GM23338 (cell line): Measurements from ENCODE around the gene HMGN4. TPM values are rescaled to one million over a fixed set of nuclear protein-coding genes. Genes with fewer than 3 reads are reported as not detected.

Experiments
- ATAC-seq: fragments of 200-7000 bp; cut with Tn5 transposase; 3 replicates; pipeline ENCODE4 v1.9.1; 2020
- DNase-seq: peaks from one replicate; pipeline ENCODE4 v3.0.0-alpha.2; 2015; ENCODE audit warnings: low spot score
- H2AFZ ChIP-seq: fragments of 200-600 bp; sonication (generic); 2 replicates; pipeline ENCODE4 v1.8.0; 2016; ENCODE audit warnings: antibody characterized with exemption, mild to moderate bottlenecking, moderate library complexity
- H3F3A ChIP-seq: fragments of 200-600 bp; sonication (generic); replicated peaks from 2 replicates; pipeline ENCODE4 v1.8.0; 2017; ENCODE audit warnings: antibody characterized with exemption, mixed run types, low read depth
- H3K27ac ChIP-seq: fragments of 200-600 bp; sonication (generic); 2 replicates; pipeline ENCODE4 v1.6.1; 2016; ENCODE audit warnings: low read depth
- H3K27me3 ChIP-seq: fragments of 200-600 bp; sonication (generic); 2 replicates; pipeline ENCODE4 v1.8.0; 2016; ENCODE audit warnings: mild to moderate bottlenecking, mixed run types, moderate library complexity; ENCODE audit not compliant: insufficient read depth
- H3K36me3 ChIP-seq: fragments of 200-600 bp; sonication (generic); 2 replicates; pipeline ENCODE4 v1.8.0; 2016; ENCODE audit warnings: mild to moderate bottlenecking; ENCODE audit not compliant: insufficient read depth
- H3K4me1 ChIP-seq: fragments of 200-600 bp; sonication (generic); 2 replicates; pipeline ENCODE4 v1.8.0; 2016; ENCODE audit warnings: mild to moderate bottlenecking, moderate library complexity; ENCODE audit not compliant: insufficient read depth
- H3K4me2 ChIP-seq: fragments of 200-600 bp; sonication (generic); 2 replicates; pipeline ENCODE4 v1.7.1; 2017; ENCODE audit warnings: mixed run types
- H3K4me3 ChIP-seq: fragments of 200-600 bp; sonication (generic); 2 replicates; pipeline ENCODE4 v1.6.1; 2016; ENCODE audit warnings: mixed run types
- H3K79me2 ChIP-seq: fragments of 200-600 bp; sonication (generic); replicated peaks from 2 replicates; pipeline ENCODE4 v1.8.0; 2017; ENCODE audit warnings: mild to moderate bottlenecking; ENCODE audit not compliant: insufficient read depth
- H3K9me2 ChIP-seq: fragments of 200-600 bp; sonication (generic); 2 replicates; pipeline ENCODE4 v1.8.0; 2017; ENCODE audit not compliant: insufficient read depth
- H4K20me1 ChIP-seq: fragments of 200-600 bp; sonication (generic); replicated peaks from 2 replicates; pipeline ENCODE4 v1.8.0; 2017; ENCODE audit warnings: mild to moderate bottlenecking; ENCODE audit not compliant: insufficient read depth
- H3K27ac Mint-ChIP-seq: 2 replicates; pipeline ENCODE4 v1.8.0; 2020; ENCODE audit warnings: inconsistent platforms, mild to moderate bottlenecking, moderate library complexity, mixed read lengths
- H3K27me3 Mint-ChIP-seq: 3 replicates; pipeline ENCODE4 v1.8.0; 2022; ENCODE audit warnings: low read depth, mild to moderate bottlenecking, moderate library complexity, mixed read lengths, inconsistent platforms; ENCODE audit not compliant: insufficient read depth, poor library complexity
- H3K36me3 Mint-ChIP-seq: 3 replicates; pipeline ENCODE4 v1.8.0; 2021; ENCODE audit warnings: low read depth, mild to moderate bottlenecking, inconsistent platforms, moderate library complexity, mixed read lengths
- H3K4me1 Mint-ChIP-seq: 3 replicates; pipeline ENCODE4 v1.8.0; 2020; ENCODE audit warnings: mild to moderate bottlenecking, inconsistent platforms, mixed read lengths
- H3K4me3 Mint-ChIP-seq: 3 replicates; pipeline ENCODE4 v1.8.0; 2021; ENCODE audit warnings: moderate library complexity, mild to moderate bottlenecking, inconsistent platforms, mixed read lengths
- H3K9me3 Mint-ChIP-seq: 3 replicates; pipeline ENCODE4 v1.8.0; 2020; ENCODE audit warnings: moderate library complexity, mild to moderate bottlenecking, inconsistent platforms, mixed read lengths
- CREB1 ChIP-seq: fragments of 250-450 bp; sonication (Bioruptor Pico); IDR thresholded peaks from 2 replicates; pipeline ENCODE4 v1.5.0; 2020; ENCODE audit warnings: low read depth, mild to moderate bottlenecking, moderate library complexity
- EZH2 ChIP-seq: fragments of 200-600 bp; sonication (generic); IDR thresholded peaks from one replicate; pipeline ENCODE4 v1.8.0; 2017; ENCODE audit warnings: antibody characterized with exemption, mild to moderate bottlenecking, low read depth; ENCODE audit not compliant: unreplicated experiment
- EZH2phosphoT487 ChIP-seq: fragments of 200-600 bp; sonication (generic); IDR thresholded peaks from one replicate; pipeline ENCODE4 v1.8.1; 2018; ENCODE audit warnings: antibody characterized with exemption; ENCODE audit not compliant: unreplicated experiment
- JUNB ChIP-seq: IDR thresholded peaks from one replicate; pipeline ENCODE4 v1.6.1; 2016; ENCODE audit warnings: antibody characterized with exemption; ENCODE audit not compliant: unreplicated experiment
- REST ChIP-seq: IDR thresholded peaks from one replicate; pipeline ENCODE4 v1.6.1; 2018; ENCODE audit warnings: antibody characterized with exemption; ENCODE audit not compliant: unreplicated experiment
- ZNF331 ChIP-seq: fragments of 250-450 bp; sonication (Bioruptor Pico); IDR thresholded peaks from 2 replicates; pipeline ENCODE4 v1.5.0; 2020; ENCODE audit warnings: low read depth, mild to moderate bottlenecking, moderate library complexity
- polyA plus RNA-seq: library from polyadenylated mRNA; unstranded; fragments of >200 nt; fragmentation: Nextera tagmentation; extraction: Ambion mirVana; gene quantifications from 2 replicates; pipeline ENCODE4 v1.2.1, GENCODE V29; 2016
- total RNA-seq: library from RNA; depleted of rRNA; stranded (reverse); fragments of >200 nt; shearing (Covaris generic); gene quantifications from 2 replicates; pipeline ENCODE4 v1.2.3, GENCODE V29; 2014

HMGN4 gene
- total and polyA plus RNA-seq, 2 experiments from 2014 or later: 35.3 to 91.4 TPM

GRCh38 chr6:26500102-26500501, 38.1 kb upstream of the HMGN4 start, which contains the start of gene BTN1A1 (continued):
- no peak for TF ChIP-seq REST
- no peak for TF ChIP-seq JUNB
- TF ChIP-seq EZH2: no peak
- TF ChIP-seq EZH2phosphoT487: no peak
- TF ChIP-seq ZNF331: no peak

- H3K27ac Mint-ChIP-seq: no peak overlapping the region
- TF ChIP-seq EZH2 (peak; percentile 22), REST (no peak), EZH2phosphoT487 (peak; percentile 22), CREB1 (CRISPR knock-in tag) (peak; percentile 68)
- H3K4me1 ChIP-seq: peaks cover 4% of the 10 kb centered on the region; the same call in 1 of the 2 replicates
- peaks cover 31% of the 10 kb centered on the region for H3K27me3 Mint-ChIP-seq
- H3K79me2 ChIP-seq: no peaks in the 10 kb centered on the region
- DNase-seq (peak; percentile 77), ATAC-seq (peak; percentile 88)
- no peak overlapping the region for H3K27ac ChIP-seq
- H3K4me1 Mint-ChIP-seq: peaks cover 12% of the 10 kb centered on the region
- peaks cover 45% of the 10 kb centered on the region for H3K27me3 ChIP-seq
- peaks cover 6% of the 10 kb centered on the region; the same call in 1 of the 2 replicates for H3F3A ChIP-seq
- no peaks in the 10 kb centered on the region; the same call in 2 of the 3 replicates for H3K9me3 Mint-ChIP-seq
- H3K36me3 ChIP-seq: no peaks in the 10 kb centered on the region
- H4K20me1 ChIP-seq: no peaks in the 10 kb centered on the region
- H3K4me3 Mint-ChIP-seq: peak overlapping the region; percentile 75
- H3K36me3 Mint-ChIP-seq: no peaks in the 10 kb centered on the region
- H3K4me3 ChIP-seq: peak overlapping the region; percentile 65
- H3K4me2 ChIP-seq: peak overlapping the region; percentile 89
- H2AFZ ChIP-seq: peak overlapping the region; percentile 100
- no peaks in the 10 kb centered on the region for H3K9me2 ChIP-seq
Observed at GRCh38 chr6:26501482-26501986, 36.6 kb upstream of the HMGN4 start.
